Heart right ventricle (tissue), 16 donors: Measurements from ENCODE around the gene ZNF254. TPM values are rescaled to one million over a fixed set of nuclear protein-coding genes. Genes with fewer than 3 reads are reported as not detected.
"Not testable (repeated sequence)": the region's sequence is repeated elsewhere in the genome, so short reads cannot be mapped to it uniquely, and the experiment has no call there.

ENCODE experiments used
- ATAC-seq, 8 donors: fragments of 200-7000 bp; cut with Tn5 transposase; one replicate each; pipeline ENCODE4 v1.9.1; 2020; ENCODE audit warnings: mild to moderate bottlenecking in 8 of 8, moderate library complexity in 8 of 8, moderate number of reproducible peaks in 1 of 8
- DNase-seq, 2 donors: peaks; one replicate each; pipeline ENCODE4 v3.0.0-alpha.2; 2020
- H3K27ac ChIP-seq, 10 donors: fragments of 200-600 bp; sonication (generic) in 2 of 10; one replicate each; pipeline versions ENCODE4 v1.5.0 to v1.8.0; 2020 to 2022; ENCODE audit warnings: mild to moderate bottlenecking in 3 of 10
- H3K27me3 ChIP-seq, 7 donors: fragments of 200-600 bp; one replicate each; pipeline ENCODE4 v1.8.0; 2021 to 2022; ENCODE audit warnings: mild to moderate bottlenecking in 2 of 7
- H3K36me3 ChIP-seq, 9 donors: fragments of 200-600 bp; sonication (generic) in 1 of 9; one replicate each; pipeline versions ENCODE4 v1.5.0 to v1.8.0; 2020 to 2022; ENCODE audit warnings: mild to moderate bottlenecking in 2 of 9
- H3K4me1 ChIP-seq, 9 donors: fragments of 200-600 bp; sonication (generic) in 1 of 9; one replicate each; pipeline versions ENCODE4 v1.5.0 to v1.8.0; 2020 to 2022; ENCODE audit warnings: mild to moderate bottlenecking in 4 of 9
- H3K4me3 ChIP-seq, 10 donors: fragments of 200-600 bp; sonication (generic) in 2 of 10; one replicate each; pipeline versions ENCODE4 v1.5.0 to v1.8.0; 2020 to 2022; ENCODE audit warnings: mild to moderate bottlenecking in 7 of 10, moderate library complexity in 2 of 10
- H3K9me3 ChIP-seq, 11 donors: fragments of 200-600 bp in 10 of 11; sonication (generic) in 2 of 11; one replicate each; pipeline versions ENCODE4 v1.5.0 to v1.8.0; 2013 to 2022; ENCODE audit warnings: mild to moderate bottlenecking in 2 of 11, control low read depth in 1 of 11, moderate library complexity in 1 of 11
- WGBS, 2 donors: extraction: QIAGEN DNeasy Blood & Tissue Kit; methylation state at CpG; one replicate each; pipeline ENCODE4 v1.1.7; 2013; ENCODE audit warnings: inconsistent platforms in 1 of 2; 5-methylcytosine and 5-hydroxymethylcytosine counted together
- intact Hi-C, 10 donors: fragments of 100-400 bp; cut with DNase I; formaldehyde crosslinking; loops; one replicate each; pipeline versions ENCODE4 v1.11.1 to v1.14.2; 2022
- polyA plus RNA-seq, 2 donors: library from polyadenylated mRNA; stranded (reverse); fragments of 200-250 nt; gene quantifications; one replicate each; pipeline ENCODE4 v1.2.3, GENCODE V29; 2013
- total RNA-seq, 10 donors: library from RNA; stranded (reverse); fragmentation: NEBNext Ultra II Directional in 3 of 10; extraction: Animal tissue kit (Norgen Biotek cat#: 25700) in 3 of 10; gene quantifications; one replicate each; pipeline versions ENCODE4 v1.2.1 to v1.2.4, GENCODE V29; 2021 to 2023
- TF ChIP-seq, protein P1 (sequence below), 9 donors: fragments of 200-600 bp; sonication (generic) in 2 of 9; IDR thresholded peaks; one replicate each; pipeline versions ENCODE4 v1.5.0 to v1.8.0; 2021 to 2022; ENCODE audit warnings: antibody characterized with exemption in 9 of 9, mild to moderate bottlenecking in 5 of 9, moderate library complexity in 1 of 9
- donor health status: Arrhythmogenic right ventricular cardiomyopathy.
- donor health status: ischemic (EF 13 %, LVEDD 7.1; RV severe dilation, severe dysfunction).
- donor health status: healthy with polysubstance abuse.
- donor health status: DM: no; HTN: yes; CAD: no.
- donor health status: DM: no; HTN: no; CAD: no.
- donor health status: ischemic (EF 25% LVEDD 6.9; RV normal size, moderate dysfunction).
- donor health status: ischemic (EF 25% LVEDD 5.7; RV mildly dilated, moderate dysfunction).
- donor health status: healthy.
- donor health status: DM: yes; HTN: yes; CAD: no.
- donor health status: Ischemic cardiomyopathy.
- donor health status: ischemic (EF 35%, LVEDD 5.7; RV mildly dilated, moderate dysfunction).
- donor health status: nonischemic (EF 11% LVEDD 7.7; RV severe dilation, severe dysfunction).
- donor health status: DM: yes; HTN: yes; CAD: no.
- donor health status: PGD.
- donor health status: ischemic (EF 29% LVEDD 5.4; RV normal size, mild dysfunction).
- donor health status: nonischemic (EF 23%, LVEDD 6.1; RV moderate dilation, normal function).

Gene ZNF254
- total and polyA plus RNA-seq, 12 donors = 2.3 to 14.5 (median 11.4) TPM

GRCh38 chr19:24071078-24071477, 15.9 kb upstream of the ZNF254 start:
- intact Hi-C loops = no loop called here
- Histone ChIP-seq H3K27me3 (no peaks in the 10 kb centered on the region), H3K27ac (no peak overlapping the region), H3K9me3 (peaks cover 0 to 10% (median 0%) of the 10 kb centered on the region in 11 donors), H3K4me1 (no peaks in the 10 kb centered on the region), H3K36me3 (peaks cover 0 to 61% (median 5%) of the 10 kb centered on the region in 9 donors), H3K4me3 (no peak overlapping the region)
- DNase-seq (no peak), ATAC-seq (no peak)
- 85 to 87% methylated on average over 2 of the region's 2 CpGs for WGBS, 2 donors
- TF ChIP-seq, protein P1, sequence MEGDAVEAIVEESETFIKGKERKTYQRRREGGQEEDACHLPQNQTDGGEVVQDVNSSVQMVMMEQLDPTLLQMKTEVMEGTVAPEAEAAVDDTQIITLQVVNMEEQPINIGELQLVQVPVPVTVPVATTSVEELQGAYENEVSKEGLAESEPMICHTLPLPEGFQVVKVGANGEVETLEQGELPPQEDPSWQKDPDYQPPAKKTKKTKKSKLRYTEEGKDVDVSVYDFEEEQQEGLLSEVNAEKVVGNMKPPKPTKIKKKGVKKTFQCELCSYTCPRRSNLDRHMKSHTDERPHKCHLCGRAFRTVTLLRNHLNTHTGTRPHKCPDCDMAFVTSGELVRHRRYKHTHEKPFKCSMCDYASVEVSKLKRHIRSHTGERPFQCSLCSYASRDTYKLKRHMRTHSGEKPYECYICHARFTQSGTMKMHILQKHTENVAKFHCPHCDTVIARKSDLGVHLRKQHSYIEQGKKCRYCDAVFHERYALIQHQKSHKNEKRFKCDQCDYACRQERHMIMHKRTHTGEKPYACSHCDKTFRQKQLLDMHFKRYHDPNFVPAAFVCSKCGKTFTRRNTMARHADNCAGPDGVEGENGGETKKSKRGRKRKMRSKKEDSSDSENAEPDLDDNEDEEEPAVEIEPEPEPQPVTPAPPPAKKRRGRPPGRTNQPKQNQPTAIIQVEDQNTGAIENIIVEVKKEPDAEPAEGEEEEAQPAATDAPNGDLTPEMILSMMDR (IDR thresholded peaks at IDR 0.05) = no peak

DNA sequence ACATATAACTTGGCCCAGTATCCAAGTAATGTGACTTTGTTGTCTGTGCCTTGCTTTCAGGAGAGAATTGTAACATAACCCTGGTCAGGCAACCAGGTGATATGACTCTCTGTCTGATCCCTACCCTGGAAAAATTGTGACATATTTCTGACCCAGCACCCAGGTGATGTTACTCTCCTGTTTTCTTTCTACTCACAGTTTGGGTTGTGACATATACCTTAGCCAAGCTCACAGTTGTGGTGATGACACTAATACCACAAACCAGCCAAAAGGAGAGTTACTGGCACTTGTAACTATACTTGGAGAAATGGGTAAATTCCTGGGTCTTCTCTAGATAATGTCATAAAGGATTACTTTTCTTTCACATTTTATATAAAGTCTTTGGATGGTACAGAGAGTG, 14.3 kb upstream of the ZNF254 start:
- Histone ChIP-seq H3K27ac (no peak overlapping the region), H3K4me1 (peaks cover 0 to under 1% (median 0%) of the 10 kb centered on the region in 9 donors), H3K36me3 (peaks cover 0 to 60% (median 5%) of the 10 kb centered on the region in 9 donors), H3K9me3 (peaks cover 0 to 11% (median 0%) of the 10 kb centered on the region in 11 donors), H3K4me3 (no peak overlapping the region), H3K27me3 (no peaks in the 10 kb centered on the region)
- TF ChIP-seq, protein P1 (IDR thresholded peaks at IDR 0.05) = no peak
- DNase-seq (no peak), ATAC-seq (no peak)
- intact Hi-C loops = no loop called here

DNA sequence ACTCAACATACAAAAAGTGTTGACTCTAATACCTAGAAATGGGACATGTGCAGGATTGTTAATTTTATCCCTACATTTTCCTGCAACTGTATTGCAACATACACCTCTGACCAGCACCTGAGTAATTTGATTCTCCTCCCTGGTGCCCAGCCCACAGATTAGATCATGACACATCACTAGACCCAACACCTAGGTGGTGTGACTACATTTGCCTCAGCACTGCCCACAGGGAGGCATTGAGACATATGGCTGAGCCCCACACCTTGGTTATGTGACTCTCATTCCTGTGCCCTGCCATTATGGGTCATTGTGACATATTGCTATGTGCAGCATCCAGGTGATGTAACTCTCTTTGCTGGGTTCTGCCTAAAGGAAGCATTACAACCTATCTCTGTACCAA, 13.2 kb upstream of the ZNF254 start:
- TF ChIP-seq, protein P1 (IDR thresholded peaks at IDR 0.05) = no peak
- Histone ChIP-seq H3K4me1 (peaks cover 0 to 4% (median 0%) of the 10 kb centered on the region in 9 donors), H3K36me3 (peaks cover 0 to 51% (median 0%) of the 10 kb centered on the region in 9 donors), H3K27ac (no peak overlapping the region), H3K27me3 (no peaks in the 10 kb centered on the region), H3K9me3 (peaks cover 0 to 11% (median 0%) of the 10 kb centered on the region in 11 donors), H3K4me3 (no peak overlapping the region)
- DNase-seq (no peak), ATAC-seq (no peak)
- intact Hi-C loops = no loop called here

- 97 to 100% methylated on average over 1 of the region's 1 CpG for WGBS, 2 donors
- Histone ChIP-seq H3K9me3 (peaks cover 0 to 11% (median 0%) of the 10 kb centered on the region in 11 donors), H3K27me3 (no peaks in the 10 kb centered on the region), H3K27ac (no peak overlapping the region), H3K4me3 (no peak overlapping the region), H3K4me1 (peaks cover 0 to 4% (median 0%) of the 10 kb centered on the region in 9 donors), H3K36me3 (peaks cover 0 to 51% (median 0%) of the 10 kb centered on the region in 9 donors)
- DNase-seq = no peak
- no peak for ATAC-seq
- intact Hi-C loops = no loop called here
- TF ChIP-seq, protein P1 (IDR thresholded peaks at IDR 0.05) = no peak
Observed at GRCh38 chr19:24074720-24075454, 12.1 kb upstream of the ZNF254 start.

DNA sequence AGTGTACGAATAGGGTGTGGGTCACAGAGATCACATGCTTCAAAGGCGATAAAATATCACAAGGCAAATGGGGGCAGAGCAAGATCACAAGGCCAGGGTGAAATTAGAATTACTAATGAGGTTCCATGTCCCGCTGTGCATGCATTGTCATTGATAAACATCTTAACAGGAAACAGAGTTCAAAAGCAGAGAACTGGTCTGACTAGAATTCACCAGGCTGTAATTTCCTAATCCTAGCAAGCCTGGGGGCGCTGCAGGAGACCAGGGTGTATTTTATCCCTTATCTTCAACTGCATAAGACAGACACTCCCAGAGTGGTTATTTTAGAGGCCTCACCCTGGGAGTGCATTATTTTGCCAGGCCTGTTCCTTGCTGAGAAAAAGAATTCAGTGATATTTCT, 11.5 kb upstream of the ZNF254 start:
- H3K4me3 ChIP-seq = not testable (repeated sequence)
- H3K36me3 ChIP-seq = peaks cover 0 to 46% (median 0%) of the 10 kb centered on the region in 9 donors

More for the DNA sequence above, 11.5 kb upstream of the ZNF254 start:
- ATAC-seq, H3K27ac ChIP-seq, H3K27me3 ChIP-seq, DNase-seq, intact Hi-C loops, H3K4me1 ChIP-seq: not testable (repeated sequence)
- WGBS, 2 donors = 92 to 94% methylated on average over 4 of the region's 4 CpGs
- peaks cover 0 to 11% (median 0%) of the 10 kb centered on the region in 11 donors for H3K9me3 ChIP-seq
